Panc1 (cell line): ENCODE data around the gene FAM83D. TPM values are rescaled to one million over a fixed set of nuclear protein-coding genes. Genes with fewer than 3 reads are reported as not detected.

Experiments
- ATAC-seq: fragments of 200-7000 bp; cut with Tn5 transposase; 2 replicates; pipeline ENCODE4 v1.9.1; 2020; ENCODE audit warnings: mild to moderate bottlenecking, moderate library complexity
- BruUV-seq: library from RNA; stranded (reverse); fragments of 400-500 nt; replicated peaks from 2 replicates; lab custom pipeline; 2021; lab: Mats Ljungman, UMichigan
- CTCF ChIA-PET: fragments of 300-600 bp; sonication (Branson Sonifier 250); formaldehyde crosslinking; loops from one replicate; lab custom pipeline; 2022; ENCODE audit warnings: antibody characterized with exemption; lab: Charles Lee
- POLR2A ChIA-PET: fragments of 300-600 bp; sonication (Branson Sonifier 250); formaldehyde crosslinking; loops from one replicate; lab custom pipeline; 2022; ENCODE audit warnings: antibody characterized with exemption; lab: Charles Lee
- DNase-seq: peaks from one replicate; pipeline ENCODE4 v3.0.0-alpha.2; 2010; ENCODE audit warnings: low read depth, low spot score
- H3K27ac ChIP-seq: 2 replicates; pipeline ENCODE4 v1.5.1; 2011; ENCODE audit warnings: mild to moderate bottlenecking, low read length, inconsistent platforms
- H3K27me3 ChIP-seq: fragments of 200-500 bp; sonication (Bioruptor generic); 2 replicates; pipeline ENCODE4 v1.6.0; 2014; ENCODE audit warnings: low read length, inconsistent platforms; ENCODE audit not compliant: control insufficient read depth, insufficient read depth
- H3K36me3 ChIP-seq: fragments of 200-500 bp; sonication (Bioruptor generic); 2 replicates; pipeline ENCODE4 v1.5.1; 2014; ENCODE audit warnings: inconsistent platforms, mild to moderate bottlenecking, low read length, moderate library complexity; ENCODE audit not compliant: control insufficient read depth, insufficient read depth
- H3K4me1 ChIP-seq: 2 replicates; pipeline ENCODE4 v1.5.1; 2011; ENCODE audit warnings: inconsistent platforms, mild to moderate bottlenecking, low read length, moderate library complexity; ENCODE audit not compliant: control insufficient read depth, insufficient read depth
- H3K4me3 ChIP-seq, 2 experiments: 2 replicates each; pipeline ENCODE4 v1.5.1; 2011 to 2012; ENCODE audit warnings: low read depth in 2 of 2, low read length in 2 of 2, mild to moderate bottlenecking in 2 of 2, inconsistent platforms in 1 of 2, moderate library complexity in 1 of 2
- H3K9me3 ChIP-seq: fragments of 200-500 bp; sonication (Bioruptor generic); 2 replicates; pipeline ENCODE4 v1.5.1; 2014; ENCODE audit warnings: low read depth, mild to moderate bottlenecking, inconsistent platforms, low read length, moderate library complexity; ENCODE audit not compliant: control insufficient read depth, insufficient read depth
- CTCF ChIP-seq: fragments of 450-650 bp; IDR thresholded peaks from 2 replicates; pipeline ENCODE4 v1.5.1; 2017; ENCODE audit warnings: mild to moderate bottlenecking
- POLR2AphosphoS5 ChIP-seq: IDR thresholded peaks from 2 replicates; pipeline ENCODE4 v1.6.1; 2012; ENCODE audit warnings: mild to moderate bottlenecking, low read depth, low read length, moderate library complexity
- REST ChIP-seq, 2 experiments: IDR thresholded peaks; 2 replicates each; pipeline ENCODE4 v1.6.1; 2011 to 2012; ENCODE audit warnings: low read depth in 2 of 2, control low read depth in 1 of 2, low read length in 1 of 2, mild to moderate bottlenecking in 1 of 2, moderate library complexity in 1 of 2; ENCODE audit not compliant: insufficient read depth in 1 of 2
- SIN3A ChIP-seq: IDR thresholded peaks from 2 replicates; pipeline ENCODE4 v1.6.1; 2012; ENCODE audit warnings: low read depth, mild to moderate bottlenecking, low read length, moderate library complexity, borderline replicate concordance; ENCODE audit not compliant: insufficient read depth
- TCF7L2 ChIP-seq: IDR thresholded peaks from 2 replicates; pipeline ENCODE4 v1.6.1; 2011; ENCODE audit warnings: mild to moderate bottlenecking, low read depth, low read length, inconsistent platforms
- in situ Hi-C: cut with HindIII; loops from 2 replicates; pipeline ENCODE4 v1.10.0; 2016; ENCODE audit warnings: low sequenced_read_pairs, low pct_unique_long_range_greater_than_20kb
- intact Hi-C: fragments of 100-400 bp; cut with micrococcal nuclease; formaldehyde crosslinking; loops from one replicate; pipeline ENCODE4 v1.10.0; 2022; ENCODE audit not compliant: unreplicated experiment
- total RNA-seq: library from RNA; stranded (reverse); gene quantifications from one replicate; pipeline ENCODE4 v1.2.1, GENCODE V29; 2021; ENCODE audit not compliant: unreplicated experiment

FAM83D gene
- total RNA-seq, 1 experiment from 2014 or later = 30.9 TPM

- DNase-seq (no peak), ATAC-seq (no peak)
- intact Hi-C loops (no loop called here), in situ Hi-C loops (no loop called here)
- peaks cover 23% of the 10 kb centered on the region for H3K36me3 ChIP-seq
- H3K27me3 ChIP-seq = no peaks in the 10 kb centered on the region
- CTCF ChIA-PET = no interaction called here
- BruUV-seq = no TSS peak
- no peak overlapping the region for H3K27ac ChIP-seq
- POLR2A ChIA-PET = no interaction called here
- H3K9me3 ChIP-seq = no peaks in the 10 kb centered on the region
- H3K4me3 ChIP-seq = no peak overlapping the region
- no peaks in the 10 kb centered on the region for H3K4me1 ChIP-seq
- no peak for TF ChIP-seq TCF7L2
- no peak for TF ChIP-seq POLR2AphosphoS5
- TF ChIP-seq SIN3A = no peak
- no peak for TF ChIP-seq CTCF
- no peak for TF ChIP-seq REST (IDR thresholded peaks at IDR 0.05; ENCODE audit: insufficient read depth in 1 of 2, low read depth in 2 of 2, low read length in 1 of 2)
These were observed 18.8 kb downstream of the FAM83D start for GRCh38 chr20:38945012-38945411.

- POLR2A ChIA-PET = no interaction called here
- Histone ChIP-seq H3K9me3 (no peaks in the 10 kb centered on the region), H3K4me1 (no peaks in the 10 kb centered on the region), H3K27ac (no peak overlapping the region), H3K27me3 (no peaks in the 10 kb centered on the region), H3K4me3 (no peak overlapping the region), H3K36me3 (peaks cover 27% of the 10 kb centered on the region)
- intact Hi-C loops (no loop called here), in situ Hi-C loops (no loop called here)
- BruUV-seq = no TSS peak
- ATAC-seq = no peak
- no peak for TF ChIP-seq POLR2AphosphoS5
- TF ChIP-seq TCF7L2 = no peak
- TF ChIP-seq REST (IDR thresholded peaks at IDR 0.05; ENCODE audit: insufficient read depth in 1 of 2, low read depth in 2 of 2, low read length in 1 of 2) = no peak
- no peak for TF ChIP-seq CTCF
- TF ChIP-seq SIN3A = no peak
- CTCF ChIA-PET = no interaction called here
- no peak for DNase-seq
These were observed 20.6 kb downstream of the FAM83D start for GRCh38 chr20:38946836-38947235.
